Stimulated activated naive CD4-positive, alpha-beta T cell treated with Interleukin-2 at 50 U/mL for 16 hours (primary cell): Measurements from ENCODE around the gene RSPO1.
"Not testable (repeated sequence)": the region's sequence is repeated elsewhere in the genome, so short reads cannot be mapped to it uniquely, and the experiment has no call there.

Experiments used
- DNase-seq: peaks from one replicate; lab custom pipeline; 2025; lab: John Stamatoyannopoulos, UW

The RSPO1 gene

GRCh38 chr1:37616330-37616729 lies 18.4 kb downstream of the RSPO1 start:
- no peak for DNase-seq

GRCh38 chr1:37614105-37614504 lies 20.6 kb downstream of the RSPO1 start:
- no peak for DNase-seq

GRCh38 chr1:37612186-37612585 lies 22.5 kb downstream of the RSPO1 start:
- DNase-seq: no peak

- no peak for DNase-seq
These were observed 24.7 kb downstream of the RSPO1 start for GRCh38 chr1:37609994-37610393.

- DNase-seq: no peak
These were observed 25.7 kb downstream of the RSPO1 start for GRCh38 chr1:37609002-37609401.

- no peak for DNase-seq
These were observed 28.0 kb downstream of the RSPO1 start for GRCh38 chr1:37606481-37607263.

- no peak for DNase-seq
These were observed 28.8 kb downstream of the RSPO1 start for GRCh38 chr1:37605806-37606474.

GRCh38 chr1:37605061-37605650 lies 29.5 kb downstream of the RSPO1 start:
- no peak for DNase-seq

GRCh38 chr1:37602750-37603694 lies 31.7 kb downstream of the RSPO1 start:
- DNase-seq: peak; percentile 26

GRCh38 chr1:37601441-37601840 lies 33.3 kb downstream of the RSPO1 start:
- DNase-seq: no peak

GRCh38 chr1:37599940-37600339 lies 34.8 kb downstream of the RSPO1 start:
- DNase-seq: no peak

- DNase-seq: no peak
These were observed 38.5 kb downstream of the RSPO1 start for GRCh38 chr1:37596182-37596667.

GRCh38 chr1:37595440-37596181 lies 39.1 kb downstream of the RSPO1 start, which contains the start of gene GNL2:
GNL2 (minus strand) TSS chr1:37595937; CDS start chr1:37595822, 115 bp downstream.
- DNase-seq: peak; percentile 95

- DNase-seq: no peak
These were observed 41.0 kb downstream of the RSPO1 start for GRCh38 chr1:37593726-37594125.

- DNase-seq: no peak
These were observed 45.8 kb downstream of the RSPO1 start for GRCh38 chr1:37588939-37589338.

- DNase-seq: not testable (repeated sequence)
These were observed 50.1 kb downstream of the RSPO1 start for GRCh38 chr1:37584544-37584943.

- no peak for DNase-seq
These were observed 59.0 kb downstream of the RSPO1 start for GRCh38 chr1:37575692-37576091.

- no peak for DNase-seq
These were observed 59.7 kb downstream of the RSPO1 start for GRCh38 chr1:37574834-37575480.

GRCh38 chr1:37570528-37571334 lies 64.0 kb downstream of the RSPO1 start:
- DNase-seq: no peak

- DNase-seq: no peak
These were observed 67.7 kb downstream of the RSPO1 start for GRCh38 chr1:37567023-37567422.
